Transverse colon (tissue), 4 donors: ENCODE results near the gene CIAO3.
"Not testable (repeated sequence)": the region's sequence is repeated elsewhere in the genome, so short reads cannot be mapped to it uniquely, and the experiment has no call there.

Source experiments
- CTCF ChIP-seq, 5 experiments: fragments of 200-600 bp in 3 of 5; fragments of 450-650 bp in 2 of 5; sonication (generic) in 3 of 5; IDR thresholded peaks; 1 replicate in 2 of 5; 2 replicates in 3 of 5; pipeline ENCODE4 v1.5.1; 2016 to 2017; ENCODE audit warnings: antibody characterized with exemption in 5 of 5, inconsistent platforms in 3 of 5, mild to moderate bottlenecking in 2 of 5, moderate library complexity in 1 of 5
- POLR2A ChIP-seq: fragments of 450-650 bp; IDR thresholded peaks from one replicate; pipeline ENCODE4 v1.6.1; 2016; ENCODE audit warnings: antibody characterized with exemption, mild to moderate bottlenecking, moderate library complexity
- POLR2AphosphoS5 ChIP-seq, 3 donors: sonication (generic); formaldehyde crosslinking; IDR thresholded peaks; one replicate each; pipeline ENCODE4 v1.6.1; 2016; ENCODE audit warnings: antibody characterized with exemption in 3 of 3

DNA sequence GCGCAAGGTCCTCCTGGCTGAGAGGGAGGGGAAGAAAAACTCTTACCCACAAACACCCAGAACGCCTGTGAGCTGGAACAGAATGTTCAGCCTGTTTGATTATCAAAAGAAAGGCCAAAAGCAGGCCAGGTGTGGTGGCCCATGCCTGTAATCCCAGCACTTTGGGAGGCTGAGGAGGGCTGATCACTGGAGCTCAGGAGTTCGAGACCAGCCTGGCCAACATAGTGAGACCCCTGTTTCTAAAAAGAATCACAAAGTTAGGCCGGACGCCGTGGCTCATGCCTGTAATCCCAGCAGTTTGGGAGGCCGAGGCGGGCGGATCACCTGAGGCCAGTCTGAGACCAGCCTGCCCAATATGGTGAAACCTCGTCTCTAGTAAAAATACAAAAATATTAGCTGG is 35.5 kb upstream of the CIAO3 start:
- TF ChIP-seq CTCF (IDR thresholded peaks at IDR 0.05); POLR2AphosphoS5 (IDR thresholded peaks at IDR 0.05); POLR2A: not testable (repeated sequence)
